Tibial nerve (tissue), 4 donors: ENCODE measurements around the gene CTRB2. TPM values are rescaled to one million over a fixed set of nuclear protein-coding genes. Genes with fewer than 3 reads are reported as not detected.

Source experiments
- DNase-seq, 2 donors: peaks; one replicate each; pipeline ENCODE4 v3.0.0-alpha.2; 2019; ENCODE audit warnings: low spot score in 2 of 2
- H3K27ac ChIP-seq, 4 donors: fragments of 200-600 bp; sonication (generic) in 3 of 4; one replicate each; pipeline ENCODE4 v1.5.1; 2017 to 2019; ENCODE audit warnings: mild to moderate bottlenecking in 1 of 4
- H3K27me3 ChIP-seq, 2 donors: fragments of 200-600 bp; sonication (generic) in 1 of 2; one replicate each; pipeline versions ENCODE4 v1.5.1 to v1.6.0; 2017 to 2019
- H3K36me3 ChIP-seq, 3 donors: fragments of 200-600 bp; sonication (generic); one replicate each; pipeline ENCODE4 v1.5.1; 2018 to 2019
- H3K4me1 ChIP-seq, 4 donors: fragments of 200-600 bp; sonication (generic) in 3 of 4; one replicate each; pipeline ENCODE4 v1.5.1; 2017 to 2019
- H3K4me3 ChIP-seq, 4 donors: fragments of 200-600 bp; sonication (generic) in 3 of 4; one replicate each; pipeline ENCODE4 v1.5.1; 2017 to 2019; ENCODE audit warnings: mild to moderate bottlenecking in 1 of 4, moderate library complexity in 1 of 4
- H3K9me3 ChIP-seq, 4 donors: fragments of 200-600 bp; sonication (generic) in 3 of 4; one replicate each; pipeline ENCODE4 v1.5.1; 2017 to 2019
- CTCF ChIP-seq, 5 experiments: fragments of 200-600 bp in 3 of 5; fragments of 450-650 bp in 2 of 5; sonication (generic) in 3 of 5; IDR thresholded peaks; one replicate each; pipeline ENCODE4 v1.5.1; 2016 to 2019; ENCODE audit warnings: antibody characterized with exemption in 5 of 5, mild to moderate bottlenecking in 3 of 5, moderate library complexity in 2 of 5
- EP300 ChIP-seq, 2 donors: sonication (generic); formaldehyde crosslinking; IDR thresholded peaks; one replicate each; pipeline ENCODE4 v1.6.1; 2017; ENCODE audit warnings: antibody characterized with exemption in 2 of 2, mild to moderate bottlenecking in 1 of 2
- POLR2A ChIP-seq, 2 donors: fragments of 450-650 bp; IDR thresholded peaks; one replicate each; pipeline ENCODE4 v1.6.1; 2017; ENCODE audit warnings: antibody characterized with exemption in 2 of 2, mild to moderate bottlenecking in 2 of 2, moderate library complexity in 2 of 2
- WGBS, 2 donors: methylation state at CpG; one replicate each; pipeline ENCODE4 v1.1.5; 2018; 5-methylcytosine and 5-hydroxymethylcytosine counted together
- total RNA-seq, 4 donors: library from RNA; depleted of rRNA; stranded (reverse); fragments of >200 nt; gene quantifications; one replicate each; pipeline ENCODE4 v1.1.0, GENCODE V29; 2016

CTRB2 gene
- 10 to 100 TPM in 3 of 4 donors, 1 to 10 TPM in 1; 4.2 to 45.0 (median 15.5) TPM for total RNA-seq

GRCh38 chr16:75206749-75207451, at the start of gene CTRB2:
TSS of gene CTRB2 (minus strand) at chr16:75207161. CDS start at chr16:75207141, 20 bp downstream.
- Histone ChIP-seq H3K36me3 (no peaks in the 10 kb centered on the region), H3K4me3 (no peak within 1 kb of the TSS), H3K27me3 (peaks cover 0 to 5% of the 10 kb centered on the region in 2 donors), H3K9me3 (no peaks in the 10 kb centered on the region), H3K4me1 (no peaks in the 10 kb centered on the region), H3K27ac (no peak within 1 kb of the TSS)
- no peak for DNase-seq
- TF ChIP-seq CTCF (IDR thresholded peaks at IDR 0.05) (no peak), EP300 (IDR thresholded peaks at IDR 0.05) (no peak), POLR2A (IDR thresholded peaks at IDR 0.05) (no peak)
- WGBS, 2 donors: 84 to 90% methylated on average over 14 to 24 of the region's 24 CpGs

GRCh38 chr16:75256059-75256571, 49.2 kb upstream of the CTRB2 start:
- no peaks in the 10 kb centered on the region for H3K36me3 ChIP-seq
- no peak for DNase-seq
- peaks cover 0 to 81% (median 59%) of the 10 kb centered on the region in 4 donors for H3K4me1 ChIP-seq
- peak overlapping the region; percentile 38 to 97 (median 71) for H3K27ac ChIP-seq
- WGBS, 2 donors: 49 to 61% methylated on average over 11 to 12 of the region's 12 CpGs
- no peaks in the 10 kb centered on the region for H3K27me3 ChIP-seq
- no peak overlapping the region for H3K4me3 ChIP-seq
- H3K9me3 ChIP-seq: no peaks in the 10 kb centered on the region
- TF ChIP-seq EP300 (IDR thresholded peaks at IDR 0.05): no peak
- TF ChIP-seq CTCF (IDR thresholded peaks at IDR 0.05): no peak
- no peak for TF ChIP-seq POLR2A (IDR thresholded peaks at IDR 0.05)

- H3K27ac ChIP-seq: peak overlapping the region in 3 of 4 donors; percentile 92 to 97 (median 93)
- no peak overlapping the region for H3K4me3 ChIP-seq
- H3K36me3 ChIP-seq: no peaks in the 10 kb centered on the region
- 36 to 47% methylated on average over 5 of the region's 5 CpGs for WGBS, 2 donors
- H3K9me3 ChIP-seq: no peaks in the 10 kb centered on the region
- DNase-seq: no peak
- no peak for TF ChIP-seq POLR2A (IDR thresholded peaks at IDR 0.05)
- peak in 1 of 2 donors; percentile 23 for TF ChIP-seq EP300 (IDR thresholded peaks at IDR 0.05)
- TF ChIP-seq CTCF (IDR thresholded peaks at IDR 0.05): no peak
- no peaks in the 10 kb centered on the region for H3K27me3 ChIP-seq
- peaks cover 0 to 96% (median 74%) of the 10 kb centered on the region in 4 donors for H3K4me1 ChIP-seq
Measured at GRCh38 chr16:75254359-75254837, 47.4 kb upstream of the CTRB2 start.

DNA sequence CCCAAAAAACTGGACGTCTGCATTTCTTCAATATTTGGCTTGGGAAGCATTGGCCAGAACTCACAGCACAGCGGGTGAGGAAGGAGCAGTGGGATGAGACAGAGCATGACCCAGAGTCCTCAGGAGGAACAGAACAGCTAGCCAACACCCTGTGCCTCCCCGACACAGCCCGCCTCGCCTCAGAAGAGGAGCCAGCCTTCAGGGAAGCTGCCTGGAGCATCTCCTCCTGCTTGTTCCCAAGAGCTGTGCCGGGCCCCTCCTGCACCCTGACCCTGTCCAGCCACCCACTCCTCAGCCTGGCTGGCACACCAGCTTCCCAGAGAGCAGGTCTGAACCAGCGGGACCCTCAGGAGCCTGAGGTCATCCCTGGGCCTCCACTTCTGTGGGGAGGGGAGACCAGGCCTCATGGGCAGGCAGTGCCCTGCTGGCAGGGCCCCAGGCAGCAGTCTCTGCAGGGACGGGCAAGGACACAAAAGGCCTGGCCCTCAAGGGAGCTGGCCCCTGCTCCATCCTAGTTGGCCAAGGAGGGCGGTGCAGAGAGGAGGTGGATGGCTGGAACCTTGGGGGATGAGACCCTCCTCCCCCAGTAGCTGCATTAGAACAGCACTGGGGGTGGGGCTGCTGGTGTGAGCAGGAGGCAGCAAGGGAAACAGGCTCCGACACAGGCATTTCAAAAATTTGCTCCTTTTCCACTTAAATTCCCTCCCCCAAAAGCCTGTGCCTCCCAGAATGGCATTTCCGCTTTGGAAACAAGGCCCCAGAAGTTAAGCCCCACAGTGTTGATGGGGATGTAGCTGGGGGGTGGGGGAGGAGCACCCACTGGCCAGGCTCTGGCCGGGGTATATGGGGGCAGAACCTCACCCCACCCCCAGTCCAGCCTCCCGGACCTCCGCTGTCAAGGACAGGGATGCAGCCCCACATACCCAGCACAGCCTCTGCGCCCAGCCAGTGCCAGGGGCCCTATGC, 46.3 kb upstream of the CTRB2 start:
- Histone ChIP-seq H3K4me3 (no peak overlapping the region), H3K27me3 (no peaks in the 10 kb centered on the region), H3K27ac (peak overlapping the region; percentile 50 to 97 (median 92)), H3K36me3 (no peaks in the 10 kb centered on the region), H3K4me1 (peaks cover 0 to 97% (median 85%) of the 10 kb centered on the region in 4 donors), H3K9me3 (no peaks in the 10 kb centered on the region)
- WGBS, 2 donors: 22 to 23% methylated on average over 13 to 15 of the region's 15 CpGs
- no peak for DNase-seq
- no peak for TF ChIP-seq EP300 (IDR thresholded peaks at IDR 0.05)
- no peak for TF ChIP-seq CTCF (IDR thresholded peaks at IDR 0.05)
- TF ChIP-seq POLR2A (IDR thresholded peaks at IDR 0.05): no peak
